ENCODE results near the gene GUK1. TPM values are rescaled to one million over a fixed set of nuclear protein-coding genes. Genes with fewer than 3 reads are reported as not detected.

The GUK1 gene
- total RNA-seq, 4 donors from 2014 or later = 384 to 510 (median 421) TPM

- TF ChIP-seq CTCF (IDR thresholded peaks at IDR 0.05) (no peak), POLR2AphosphoS5 (IDR thresholded peaks at IDR 0.05) (no peak), POLR2A (IDR thresholded peaks at IDR 0.05) (no peak), EP300 (IDR thresholded peaks at IDR 0.05) (no peak)
- Histone ChIP-seq H3K27ac (no peak overlapping the region), H3K36me3 (peaks cover 3% of the 10 kb centered on the region), H3K9me3 (no peaks in the 10 kb centered on the region), H3K4me1 (no peaks in the 10 kb centered on the region), H3K27me3 (no peaks in the 10 kb centered on the region), H3K4me3 (no peak overlapping the region)
- peak; percentile 25 to 59 for DNase-seq (ENCODE audit: low spot score in 2 of 2)
- WGBS = 66% methylated on average over 4 of the region's 4 CpGs
Observed at GRCh38 chr1:228180271-228180958, 40.3 kb downstream of the GUK1 start.

GRCh38 chr1:228180959-228181644 is 41.0 kb downstream of the GUK1 start:
- no peak overlapping the region for H3K27ac ChIP-seq
- no peaks in the 10 kb centered on the region for H3K4me1 ChIP-seq
- DNase-seq (ENCODE audit: low spot score in 2 of 2) = peak; percentile 30 to 56
- H3K36me3 ChIP-seq = no peaks in the 10 kb centered on the region
- TF ChIP-seq CTCF (IDR thresholded peaks at IDR 0.05) (no peak), EP300 (IDR thresholded peaks at IDR 0.05) (no peak), POLR2AphosphoS5 (IDR thresholded peaks at IDR 0.05) (no peak), POLR2A (IDR thresholded peaks at IDR 0.05) (no peak)
- no peak overlapping the region for H3K4me3 ChIP-seq
- no peaks in the 10 kb centered on the region for H3K27me3 ChIP-seq
- 88% methylated on average over 7 of the region's 7 CpGs for WGBS
- no peaks in the 10 kb centered on the region for H3K9me3 ChIP-seq

- H3K9me3 ChIP-seq = no peaks in the 10 kb centered on the region
- no peaks in the 10 kb centered on the region for H3K4me1 ChIP-seq
- TF ChIP-seq POLR2A (IDR thresholded peaks at IDR 0.05) = no peak
- no peak for TF ChIP-seq CTCF (IDR thresholded peaks at IDR 0.05)
- TF ChIP-seq EP300 (IDR thresholded peaks at IDR 0.05) = no peak
- TF ChIP-seq POLR2AphosphoS5 (IDR thresholded peaks at IDR 0.05) = no peak
- no peak overlapping the region for H3K27ac ChIP-seq
- H3K4me3 ChIP-seq = no peak overlapping the region
- H3K27me3 ChIP-seq = no peaks in the 10 kb centered on the region
- no peaks in the 10 kb centered on the region for H3K36me3 ChIP-seq
- WGBS = 72% methylated on average over 9 of the region's 9 CpGs
- DNase-seq (ENCODE audit: low spot score in 2 of 2) = peak; percentile 34 to 49
Observed at GRCh38 chr1:228181645-228182034, 41.6 kb downstream of the GUK1 start.

GRCh38 chr1:228182296-228183030 is 42.4 kb downstream of the GUK1 start:
- DNase-seq (ENCODE audit: low spot score in 2 of 2) = peak; percentile 48 to 66
- H3K4me3 ChIP-seq = no peak overlapping the region
- no peak for TF ChIP-seq EP300 (IDR thresholded peaks at IDR 0.05)
- TF ChIP-seq CTCF (IDR thresholded peaks at IDR 0.05) = no peak
- no peak for TF ChIP-seq POLR2AphosphoS5 (IDR thresholded peaks at IDR 0.05)
- no peak for TF ChIP-seq POLR2A (IDR thresholded peaks at IDR 0.05)
- WGBS = 89% methylated on average over 28 of the region's 32 CpGs
- peaks cover 4% of the 10 kb centered on the region for H3K36me3 ChIP-seq
- H3K4me1 ChIP-seq = no peaks in the 10 kb centered on the region
- no peaks in the 10 kb centered on the region for H3K27me3 ChIP-seq
- H3K9me3 ChIP-seq = no peaks in the 10 kb centered on the region
- no peak overlapping the region for H3K27ac ChIP-seq

- Histone ChIP-seq H3K4me1 (no peaks in the 10 kb centered on the region), H3K9me3 (no peaks in the 10 kb centered on the region), H3K27me3 (no peaks in the 10 kb centered on the region), H3K4me3 (no peak overlapping the region), H3K27ac (no peak overlapping the region), H3K36me3 (peaks cover 4% of the 10 kb centered on the region)
- DNase-seq (ENCODE audit: low spot score in 2 of 2) = peak; percentile 37 to 41
- TF ChIP-seq CTCF (IDR thresholded peaks at IDR 0.05) (no peak), POLR2A (IDR thresholded peaks at IDR 0.05) (no peak), EP300 (IDR thresholded peaks at IDR 0.05) (no peak), POLR2AphosphoS5 (IDR thresholded peaks at IDR 0.05) (no peak)
- WGBS = 79% methylated on average over 7 of the region's 7 CpGs
Observed at GRCh38 chr1:228184152-228184551, 44.1 kb downstream of the GUK1 start.

All from suprapubic skin (tissue), 4 donors.